Measurements from ENCODE around the gene CTXND1.

The CTXND1 gene

GRCh38 chr15:80270472-80270871, 18.5 kb upstream of the CTXND1 start:
- Mint-ChIP-seq H3K36me3 (ENCODE audit: low read depth) (no peaks in the 10 kb centered on the region), H3K4me1 (ENCODE audit: low read depth) (no peaks in the 10 kb centered on the region), H3K27ac (no peak overlapping the region), H3K27me3 (ENCODE audit: low read depth) (no peaks in the 10 kb centered on the region), H3K4me3 (no peak overlapping the region), H3K9me3 (no peaks in the 10 kb centered on the region)

- Mint-ChIP-seq H3K27ac (no peak overlapping the region), H3K27me3 (ENCODE audit: low read depth) (no peaks in the 10 kb centered on the region), H3K36me3 (ENCODE audit: low read depth) (no peaks in the 10 kb centered on the region), H3K4me3 (no peak overlapping the region), H3K4me1 (ENCODE audit: low read depth) (no peaks in the 10 kb centered on the region), H3K9me3 (no peaks in the 10 kb centered on the region)
These were observed 16.1 kb upstream of the CTXND1 start for GRCh38 chr15:80268101-80268500.

GRCh38 chr15:80267658-80268057, 15.6 kb upstream of the CTXND1 start:
- Mint-ChIP-seq H3K9me3 (no peaks in the 10 kb centered on the region), H3K4me3 (no peak overlapping the region), H3K27me3 (ENCODE audit: low read depth) (no peaks in the 10 kb centered on the region)

DNA sequence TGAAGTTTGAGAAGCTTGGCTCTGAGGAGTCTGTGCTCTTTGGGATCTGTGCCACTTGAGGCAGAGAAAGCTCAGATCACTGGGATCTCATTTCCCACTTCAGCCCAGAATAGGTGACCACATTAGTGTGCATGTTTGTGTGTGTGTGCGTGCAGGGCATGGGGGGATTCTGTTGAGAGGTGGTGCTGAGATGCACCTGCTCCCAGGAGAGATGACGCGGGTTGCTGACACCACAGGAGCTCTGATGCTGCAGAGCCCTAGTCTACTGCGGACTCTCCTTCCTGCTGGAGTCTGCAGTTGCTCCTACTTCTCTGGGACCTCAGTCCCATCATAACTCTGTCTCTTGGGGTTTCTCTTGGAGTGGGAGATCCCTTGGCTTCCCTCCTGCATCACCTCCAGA, 14.7 kb upstream of the CTXND1 start:
- Mint-ChIP-seq H3K9me3 (no peaks in the 10 kb centered on the region), H3K4me1 (ENCODE audit: low read depth) (no peaks in the 10 kb centered on the region), H3K27ac (no peak overlapping the region), H3K4me3 (no peak overlapping the region), H3K27me3 (ENCODE audit: low read depth) (no peaks in the 10 kb centered on the region), H3K36me3 (ENCODE audit: low read depth) (no peaks in the 10 kb centered on the region)

More at GRCh38 chr15:80267658-80268057, 15.6 kb upstream of the CTXND1 start:
- Mint-ChIP-seq H3K36me3 (ENCODE audit: low read depth) (no peaks in the 10 kb centered on the region), H3K4me1 (ENCODE audit: low read depth) (no peaks in the 10 kb centered on the region), H3K27ac (no peak overlapping the region)

- H3K27ac Mint-ChIP-seq: no peak overlapping the region
- H3K4me1 Mint-ChIP-seq (ENCODE audit: low read depth): no peaks in the 10 kb centered on the region
- no peak overlapping the region for H3K4me3 Mint-ChIP-seq
- no peaks in the 10 kb centered on the region for H3K27me3 Mint-ChIP-seq (ENCODE audit: low read depth)
- H3K36me3 Mint-ChIP-seq (ENCODE audit: low read depth): no peaks in the 10 kb centered on the region
- no peaks in the 10 kb centered on the region for H3K9me3 Mint-ChIP-seq
These were observed 14.1 kb upstream of the CTXND1 start for GRCh38 chr15:80266113-80266512.

DNA sequence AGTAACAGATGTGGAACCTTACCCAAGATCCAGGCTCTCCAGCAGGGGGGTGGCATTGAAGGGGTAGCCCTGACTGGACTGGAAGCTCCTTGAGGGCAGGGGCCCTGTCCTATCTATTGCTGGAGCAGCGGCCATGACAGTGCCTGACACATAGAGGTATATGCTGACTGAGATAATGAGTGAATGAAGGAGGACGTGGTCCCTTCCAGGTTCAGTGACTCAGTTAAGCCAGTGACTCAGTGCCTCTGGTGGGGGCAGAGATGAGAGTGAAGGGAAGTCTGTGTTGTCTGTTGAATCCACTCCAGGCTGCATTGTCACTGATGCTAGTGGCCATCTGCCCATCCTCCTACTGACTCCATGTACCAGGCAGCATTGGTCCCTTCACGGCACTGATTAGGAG, 13.0 kb upstream of the CTXND1 start:
- Mint-ChIP-seq H3K27ac (no peak overlapping the region), H3K36me3 (ENCODE audit: low read depth) (no peaks in the 10 kb centered on the region)

GRCh38 chr15:80264031-80264430, 12.0 kb upstream of the CTXND1 start:
- Mint-ChIP-seq H3K27ac (no peak overlapping the region), H3K27me3 (ENCODE audit: low read depth) (peaks cover 6% of the 10 kb centered on the region), H3K4me3 (no peak overlapping the region), H3K36me3 (ENCODE audit: low read depth) (no peaks in the 10 kb centered on the region), H3K4me1 (ENCODE audit: low read depth) (no peaks in the 10 kb centered on the region), H3K9me3 (no peaks in the 10 kb centered on the region)

More for the DNA sequence above, 13.0 kb upstream of the CTXND1 start:
- Mint-ChIP-seq H3K4me1 (ENCODE audit: low read depth) (no peaks in the 10 kb centered on the region), H3K4me3 (no peak overlapping the region), H3K9me3 (no peaks in the 10 kb centered on the region), H3K27me3 (ENCODE audit: low read depth) (no peaks in the 10 kb centered on the region)

DNA sequence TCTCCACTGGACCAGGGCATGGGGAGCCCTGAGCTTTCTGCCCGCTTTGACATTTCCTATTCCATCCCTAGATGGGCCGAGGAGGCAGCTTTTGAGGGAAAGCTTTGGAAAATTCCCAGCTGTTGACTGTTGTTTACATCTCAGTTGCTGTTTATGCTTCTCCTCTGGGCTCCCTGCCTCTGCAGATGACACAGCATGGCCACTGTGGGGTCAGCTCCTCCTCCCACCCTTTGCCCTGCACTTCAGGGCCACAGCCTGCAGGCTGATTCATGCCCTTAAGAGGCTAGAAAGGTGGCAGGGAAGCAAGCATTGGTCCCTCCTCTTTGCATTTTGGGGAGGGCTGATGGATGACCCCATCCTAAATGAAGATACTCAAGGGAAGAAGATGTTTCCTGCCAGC, 8.5 kb upstream of the CTXND1 start:
- Mint-ChIP-seq H3K4me1 (ENCODE audit: low read depth) (no peaks in the 10 kb centered on the region), H3K9me3 (no peaks in the 10 kb centered on the region), H3K4me3 (no peak overlapping the region), H3K36me3 (ENCODE audit: low read depth) (no peaks in the 10 kb centered on the region), H3K27me3 (ENCODE audit: low read depth) (peaks cover 6% of the 10 kb centered on the region), H3K27ac (no peak overlapping the region)

DNA sequence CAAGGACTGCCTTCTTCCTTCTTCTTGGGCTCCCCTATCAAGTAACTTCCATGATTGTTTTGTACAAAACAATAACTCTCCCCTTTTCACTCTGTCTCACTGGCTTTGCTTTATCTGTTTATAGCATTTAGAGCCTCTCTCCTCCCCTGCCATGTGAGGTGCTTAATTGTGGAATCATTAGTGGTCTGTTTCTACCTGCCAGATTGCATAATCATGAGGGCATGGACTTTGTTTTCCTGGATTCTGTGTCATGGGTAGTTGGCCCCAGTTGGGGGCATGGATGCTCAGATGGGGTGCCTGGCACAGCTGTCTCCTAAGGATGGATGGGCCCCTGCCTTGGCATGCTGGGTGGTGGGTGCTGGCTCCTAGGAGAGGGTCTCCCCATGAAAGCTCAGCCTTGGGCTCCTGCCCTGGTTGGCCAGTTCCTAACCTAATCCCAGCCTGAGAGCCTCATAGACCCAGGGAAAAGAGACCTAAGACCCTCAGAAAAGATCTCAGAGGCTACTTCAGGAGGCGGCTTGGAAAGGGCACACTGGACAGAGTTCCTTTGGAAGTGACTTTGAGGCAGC, 8.0 kb upstream of the CTXND1 start:
- peaks cover 9% of the 10 kb centered on the region for H3K27me3 Mint-ChIP-seq (ENCODE audit: low read depth)
- H3K27ac Mint-ChIP-seq: no peak overlapping the region
- no peak overlapping the region for H3K4me3 Mint-ChIP-seq
- no peaks in the 10 kb centered on the region for H3K9me3 Mint-ChIP-seq
- H3K4me1 Mint-ChIP-seq (ENCODE audit: low read depth): no peaks in the 10 kb centered on the region
- H3K36me3 Mint-ChIP-seq (ENCODE audit: low read depth): no peaks in the 10 kb centered on the region

- H3K4me3 Mint-ChIP-seq: no peak overlapping the region
- no peak overlapping the region for H3K27ac Mint-ChIP-seq
- no peaks in the 10 kb centered on the region for H3K36me3 Mint-ChIP-seq (ENCODE audit: low read depth)
- peaks cover 70% of the 10 kb centered on the region for H3K27me3 Mint-ChIP-seq (ENCODE audit: low read depth)
- peaks cover 3% of the 10 kb centered on the region for H3K4me1 Mint-ChIP-seq (ENCODE audit: low read depth)
- H3K9me3 Mint-ChIP-seq: no peaks in the 10 kb centered on the region
These were observed 439 bp downstream of the CTXND1 start for GRCh38 chr15:80251428-80252120.

GRCh38 chr15:80250614-80251427, 1.2 kb downstream of the CTXND1 start:
- H3K4me1 Mint-ChIP-seq (ENCODE audit: low read depth): peaks cover 3% of the 10 kb centered on the region
- H3K4me3 Mint-ChIP-seq: no peak overlapping the region
- no peaks in the 10 kb centered on the region for H3K36me3 Mint-ChIP-seq (ENCODE audit: low read depth)
- H3K27ac Mint-ChIP-seq: no peak overlapping the region
- H3K27me3 Mint-ChIP-seq (ENCODE audit: low read depth): peaks cover 75% of the 10 kb centered on the region
- H3K9me3 Mint-ChIP-seq: no peaks in the 10 kb centered on the region

DNA sequence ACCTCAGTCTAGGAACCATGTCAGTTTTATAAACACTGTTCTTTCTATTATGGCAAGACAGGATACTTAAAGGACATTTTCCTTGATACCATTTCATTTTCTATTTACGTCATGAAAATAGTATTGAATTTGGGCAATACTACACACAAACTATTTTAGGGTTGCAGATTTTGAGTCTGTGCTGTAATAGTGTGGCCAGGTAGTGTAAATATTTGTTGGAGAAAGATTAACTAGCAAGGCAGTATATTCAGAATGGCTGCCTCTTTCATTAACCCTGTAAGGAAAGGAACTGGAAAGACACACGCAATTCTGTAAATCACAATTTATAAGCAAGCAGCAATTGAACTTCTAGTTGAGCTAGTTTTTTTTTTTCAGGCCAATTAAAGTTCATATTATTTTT, 2.0 kb downstream of the CTXND1 start:
- Mint-ChIP-seq H3K36me3 (ENCODE audit: low read depth) (no peaks in the 10 kb centered on the region), H3K4me3 (no peak overlapping the region), H3K4me1 (ENCODE audit: low read depth) (peaks cover 3% of the 10 kb centered on the region), H3K27ac (no peak overlapping the region), H3K27me3 (ENCODE audit: low read depth) (peaks cover 76% of the 10 kb centered on the region), H3K9me3 (no peaks in the 10 kb centered on the region)

DNA sequence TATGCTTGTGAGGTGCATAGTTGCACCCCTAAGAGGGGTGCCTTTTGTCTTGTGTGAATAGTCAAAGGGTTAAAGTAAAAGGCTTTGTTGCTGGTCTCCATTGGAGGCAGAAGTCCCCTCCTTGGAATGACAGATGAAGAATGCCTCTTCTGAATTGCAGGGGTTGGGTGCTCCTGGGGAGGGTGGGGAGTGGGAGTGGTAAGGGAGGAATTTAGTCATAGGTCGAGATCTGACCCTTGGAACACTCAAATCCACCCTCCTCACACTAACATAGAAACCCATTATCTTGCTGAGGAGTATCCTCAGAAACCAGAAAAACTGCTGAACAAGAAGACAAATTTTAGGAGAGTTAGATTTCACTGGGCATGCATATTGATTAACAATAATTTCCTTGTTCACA, 4.7 kb downstream of the CTXND1 start:
- H3K27me3 Mint-ChIP-seq (ENCODE audit: low read depth): peaks cover 73% of the 10 kb centered on the region
- H3K9me3 Mint-ChIP-seq: no peaks in the 10 kb centered on the region

GRCh38 chr15:80246425-80246894, 5.6 kb downstream of the CTXND1 start:
- H3K9me3 Mint-ChIP-seq: no peaks in the 10 kb centered on the region
- no peak overlapping the region for H3K4me3 Mint-ChIP-seq
- H3K27me3 Mint-ChIP-seq (ENCODE audit: low read depth): peaks cover 71% of the 10 kb centered on the region
- no peak overlapping the region for H3K27ac Mint-ChIP-seq
- H3K36me3 Mint-ChIP-seq (ENCODE audit: low read depth): no peaks in the 10 kb centered on the region
- H3K4me1 Mint-ChIP-seq (ENCODE audit: low read depth): peaks cover 7% of the 10 kb centered on the region

More for the DNA sequence above, 4.7 kb downstream of the CTXND1 start:
- Mint-ChIP-seq H3K36me3 (ENCODE audit: low read depth) (no peaks in the 10 kb centered on the region), H3K4me3 (no peak overlapping the region), H3K4me1 (ENCODE audit: low read depth) (peaks cover 3% of the 10 kb centered on the region), H3K27ac (no peak overlapping the region)

DNA sequence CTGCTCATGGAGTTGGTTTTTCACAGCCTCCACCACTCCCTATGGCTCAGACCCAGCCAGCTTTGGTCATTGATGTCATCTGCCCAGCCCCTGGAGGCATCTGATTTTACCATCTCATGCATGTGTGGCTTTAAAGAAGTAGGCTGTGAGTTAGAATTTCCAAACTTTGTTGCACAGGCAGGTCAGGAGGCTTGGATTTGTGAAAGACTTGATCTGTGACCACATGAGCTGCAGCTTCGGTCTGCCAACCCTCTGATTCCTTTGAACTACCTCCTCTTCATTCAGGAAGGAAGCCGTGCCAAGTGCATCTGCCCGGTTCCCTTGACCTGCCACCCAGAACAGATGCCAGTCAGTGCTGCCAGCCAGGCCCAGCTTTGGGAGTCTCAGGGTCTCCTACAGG, 9.2 kb downstream of the CTXND1 start:
- H3K36me3 Mint-ChIP-seq (ENCODE audit: low read depth): no peaks in the 10 kb centered on the region
- H3K4me3 Mint-ChIP-seq: no peak overlapping the region
- H3K4me1 Mint-ChIP-seq (ENCODE audit: low read depth): peaks cover 4% of the 10 kb centered on the region
- H3K9me3 Mint-ChIP-seq: no peaks in the 10 kb centered on the region
- peaks cover 40% of the 10 kb centered on the region for H3K27me3 Mint-ChIP-seq (ENCODE audit: low read depth)
- H3K27ac Mint-ChIP-seq: no peak overlapping the region
